Activated T-helper 17 cell treated with anti-CD3 and anti-CD28 coated beads, Interleukin-2, amount 50 U/mL, for 72 hours (primary cell): ENCODE data around the gene DGKD. TPM values are rescaled to one million over a fixed set of nuclear protein-coding genes. Genes with fewer than 3 reads are reported as not detected.
A peak's percentile ranks its signal among the peaks of the same experiment; 100 is the strongest.

ENCODE experiments used
- ATAC-seq: fragments of 150-1000 bp; cut with Tn5 transposase; replicated peaks from 2 replicates; pipeline ENCODE4 v1.10.0; 2021; ENCODE audit warnings: mild to moderate bottlenecking, moderate library complexity
- H3K27ac Mint-ChIP-seq: one replicate; pipeline ENCODE4 v1.8.0; 2022; ENCODE audit warnings: mixed read lengths
- H3K27me3 Mint-ChIP-seq: one replicate; pipeline ENCODE4 v1.8.0; 2022; ENCODE audit warnings: mixed read lengths
- H3K36me3 Mint-ChIP-seq: one replicate; pipeline ENCODE4 v1.8.0; 2022; ENCODE audit warnings: low read depth, mild to moderate bottlenecking, mixed read lengths
- H3K4me1 Mint-ChIP-seq: one replicate; pipeline ENCODE4 v1.8.0; 2022; ENCODE audit warnings: mixed read lengths
- H3K4me3 Mint-ChIP-seq: one replicate; pipeline ENCODE4 v1.8.0; 2022; ENCODE audit warnings: mild to moderate bottlenecking, mixed read lengths
- H3K9me3 Mint-ChIP-seq: one replicate; pipeline ENCODE4 v1.8.0; 2022; ENCODE audit warnings: mixed read lengths
- total RNA-seq, 2 donors: library from RNA; stranded (reverse); gene quantifications; one replicate each; pipeline ENCODE4 v1.2.3, GENCODE V29; 2022

DGKD gene
- total RNA-seq, 2 donors from 2014 or later: 34.6 to 59.6 TPM

DNA sequence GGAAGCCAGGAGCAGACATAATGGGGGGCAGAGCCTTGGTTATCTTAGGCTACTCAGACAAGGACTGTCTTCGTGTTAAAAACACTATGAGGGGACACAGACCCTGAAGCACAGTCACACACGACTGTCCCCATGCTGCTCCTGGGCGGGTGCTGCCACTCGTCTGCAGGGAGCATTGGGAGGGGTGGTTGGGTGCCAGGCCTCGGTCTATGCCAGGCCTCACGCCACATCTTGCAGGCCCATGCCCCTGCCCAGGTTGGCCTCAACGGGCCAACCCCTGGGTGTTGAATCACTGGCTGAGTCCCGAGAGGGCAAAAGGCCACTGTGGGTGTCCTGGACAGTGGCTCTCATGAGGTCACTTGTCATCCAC is 114.4 kb downstream of the DGKD start:
- Mint-ChIP-seq H3K27me3 (no peaks in the 10 kb centered on the region), H3K4me1 (no peaks in the 10 kb centered on the region), H3K27ac (no peak overlapping the region), H3K9me3 (no peaks in the 10 kb centered on the region), H3K4me3 (no peak overlapping the region), H3K36me3 (peaks cover 85% of the 10 kb centered on the region)
- no peak for ATAC-seq

DNA sequence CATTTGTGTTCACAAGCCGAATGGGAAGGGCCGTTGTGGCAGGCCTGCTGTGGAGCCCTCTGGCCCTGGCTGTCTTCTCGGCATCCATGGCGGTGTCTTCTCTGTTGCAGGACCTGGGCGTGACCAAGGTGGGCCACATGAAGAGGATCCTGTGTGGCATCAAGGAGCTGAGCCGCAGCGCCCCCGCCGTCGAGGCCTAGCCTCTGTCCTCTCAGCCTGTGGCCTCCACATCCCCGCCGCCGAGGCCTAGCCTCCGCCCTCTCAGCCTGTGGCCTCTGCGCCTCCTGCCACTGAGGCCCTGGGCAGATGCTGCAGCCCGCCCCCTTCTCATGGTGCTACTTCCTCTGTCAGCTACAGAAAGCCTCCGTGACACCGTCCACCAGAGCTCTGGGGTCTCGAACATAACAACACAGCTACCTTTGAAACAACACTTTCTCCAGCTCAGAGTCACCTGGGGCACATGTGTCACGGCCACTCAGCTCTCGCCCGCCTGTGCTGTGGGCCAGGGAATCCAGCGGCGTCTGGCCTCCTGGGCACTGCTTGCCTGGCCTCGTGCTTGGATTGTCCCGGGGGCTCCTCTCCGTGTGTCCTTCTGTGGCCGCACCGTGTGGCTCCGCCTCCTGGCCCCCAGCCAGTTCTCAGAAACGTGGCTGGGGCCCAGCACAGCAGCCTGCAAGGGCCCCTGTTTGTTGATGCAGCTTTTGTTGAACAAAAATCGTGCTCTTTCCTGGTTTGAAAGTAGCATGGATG is 115.1 kb downstream of the DGKD start:
- Mint-ChIP-seq H3K9me3 (no peaks in the 10 kb centered on the region), H3K27ac (peak overlapping the region; percentile 25), H3K4me1 (no peaks in the 10 kb centered on the region), H3K27me3 (no peaks in the 10 kb centered on the region), H3K4me3 (no peak overlapping the region), H3K36me3 (peaks cover 77% of the 10 kb centered on the region)
- no peak for ATAC-seq

DNA sequence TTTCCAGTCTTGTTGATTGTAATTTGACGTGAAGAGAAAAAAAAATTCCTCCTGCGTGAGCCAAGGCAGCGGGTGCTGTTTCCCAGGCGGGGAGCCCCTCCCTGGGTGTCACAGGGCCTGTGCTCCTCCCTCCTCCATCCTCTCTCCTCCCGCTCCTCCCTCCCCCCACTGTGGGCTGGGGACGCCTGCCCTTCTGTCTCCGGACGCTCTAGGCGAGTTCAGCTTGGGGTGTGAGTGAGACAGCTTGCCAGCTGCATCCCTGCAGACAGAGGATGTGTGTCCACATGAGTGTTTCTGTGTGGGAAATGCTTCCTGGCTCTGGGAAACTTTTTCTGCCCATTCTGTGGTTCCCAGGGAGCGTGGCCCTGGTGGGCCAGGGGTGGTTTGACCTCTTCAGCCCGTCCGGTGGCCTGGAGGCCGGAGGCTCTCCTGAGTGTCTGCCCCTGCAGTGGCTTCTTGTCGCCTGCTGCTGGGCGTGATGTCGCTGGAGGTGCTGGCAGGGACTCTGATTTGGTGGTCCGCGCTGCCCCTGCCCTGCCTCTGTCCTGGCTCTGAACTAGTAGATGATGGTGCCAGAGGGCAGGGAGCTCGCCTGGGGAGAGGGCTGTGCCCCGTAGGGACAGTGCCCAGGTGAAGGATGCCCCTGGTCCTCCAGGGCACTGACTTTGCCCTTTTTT is 115.9 kb downstream of the DGKD start:
- Mint-ChIP-seq H3K4me1 (no peaks in the 10 kb centered on the region), H3K27me3 (no peaks in the 10 kb centered on the region), H3K36me3 (peaks cover 71% of the 10 kb centered on the region), H3K27ac (peak overlapping the region; percentile 41), H3K9me3 (no peaks in the 10 kb centered on the region), H3K4me3 (no peak overlapping the region)
- ATAC-seq: no peak

DNA sequence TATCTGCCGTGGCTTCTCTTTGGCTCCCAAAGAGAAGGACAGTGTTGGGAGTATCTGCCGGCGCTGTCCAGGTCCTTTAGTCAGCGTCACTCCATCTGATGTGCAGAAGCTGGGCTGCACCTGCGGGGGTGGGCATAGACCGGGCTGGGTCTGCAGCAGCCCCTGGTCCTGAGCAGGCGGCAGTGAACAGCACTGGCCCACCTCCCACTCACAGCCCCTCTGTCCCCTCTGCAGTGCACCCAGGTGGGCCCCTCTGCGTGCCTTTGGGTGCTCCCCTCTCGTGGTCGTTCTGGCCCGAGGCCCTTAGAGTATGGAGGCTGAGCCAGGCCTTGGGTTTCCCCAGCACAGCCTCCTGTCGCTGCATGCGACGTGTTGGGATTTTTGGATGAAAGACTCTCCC is 116.5 kb downstream of the DGKD start:
- Mint-ChIP-seq H3K9me3 (no peaks in the 10 kb centered on the region), H3K4me1 (no peaks in the 10 kb centered on the region), H3K27ac (no peak overlapping the region), H3K27me3 (no peaks in the 10 kb centered on the region), H3K36me3 (peaks cover 66% of the 10 kb centered on the region), H3K4me3 (no peak overlapping the region)
- ATAC-seq: no peak

DNA sequence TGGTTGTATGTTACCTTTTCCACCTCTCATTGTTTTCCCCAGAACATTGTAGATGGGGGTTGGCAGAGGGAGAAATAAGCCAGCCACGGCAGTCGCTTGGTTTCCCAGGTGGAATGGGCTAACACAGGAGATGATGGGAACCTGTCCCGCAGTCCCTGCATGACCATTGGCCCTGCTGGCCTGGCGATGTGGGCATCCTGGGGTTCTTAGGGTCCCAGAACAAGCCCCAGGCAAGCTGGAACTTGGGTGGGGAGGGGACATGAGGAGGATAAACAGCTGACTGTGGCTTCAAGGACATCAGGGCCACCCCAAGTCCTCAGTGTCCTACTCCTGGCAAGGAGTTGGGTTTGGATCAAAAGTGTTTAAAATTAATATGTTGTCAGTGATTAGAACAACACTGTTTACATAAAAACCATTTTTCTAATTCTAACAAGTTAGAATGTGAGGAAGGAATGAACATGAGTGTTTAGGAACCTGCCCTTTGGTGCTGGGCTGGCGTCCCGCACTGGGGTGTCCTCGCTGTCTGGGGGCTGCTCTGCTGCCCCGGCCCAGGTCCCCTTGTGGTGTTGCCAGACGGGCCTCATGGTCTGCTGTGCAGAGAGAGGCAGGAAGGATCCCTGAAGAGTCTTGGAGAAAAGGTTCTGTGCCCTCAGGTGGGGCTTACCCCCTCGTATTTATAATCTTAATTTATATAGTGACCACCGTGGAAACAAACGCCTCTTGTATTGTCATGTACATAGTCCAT is 117.2 kb downstream of the DGKD start:
- H3K36me3 Mint-ChIP-seq: peaks cover 60% of the 10 kb centered on the region

DNA sequence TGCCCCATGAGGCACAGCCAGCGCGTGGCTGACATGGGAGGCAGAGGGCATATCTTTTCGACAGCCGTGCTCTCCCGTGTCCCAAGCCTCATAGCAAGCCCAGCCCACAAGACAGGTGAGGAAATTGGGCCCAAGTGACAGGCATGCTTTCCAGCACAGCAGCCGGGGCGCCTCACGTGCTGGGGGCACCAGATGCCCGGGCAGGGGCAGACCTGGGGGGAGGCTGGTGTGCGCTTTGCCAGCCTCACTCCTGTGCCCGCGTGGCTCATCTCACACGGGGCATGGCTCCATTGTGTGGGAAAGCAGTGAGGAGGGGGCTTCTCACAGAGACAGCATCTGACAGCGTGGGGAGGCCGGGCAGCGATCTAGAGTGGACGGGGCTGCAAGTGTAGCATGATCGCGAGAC is 119.1 kb downstream of the DGKD start:
- Mint-ChIP-seq H3K27ac (no peak overlapping the region), H3K4me1 (no peaks in the 10 kb centered on the region), H3K4me3 (no peak overlapping the region), H3K27me3 (no peaks in the 10 kb centered on the region), H3K9me3 (no peaks in the 10 kb centered on the region), H3K36me3 (peaks cover 41% of the 10 kb centered on the region)
- ATAC-seq: no peak

More for the DNA sequence above, 117.2 kb downstream of the DGKD start:
- no peaks in the 10 kb centered on the region for H3K27me3 Mint-ChIP-seq
- H3K9me3 Mint-ChIP-seq: no peaks in the 10 kb centered on the region
- H3K4me3 Mint-ChIP-seq: no peak overlapping the region
- ATAC-seq: no peak
- H3K4me1 Mint-ChIP-seq: no peaks in the 10 kb centered on the region
- H3K27ac Mint-ChIP-seq: peak overlapping the region; percentile 19

DNA sequence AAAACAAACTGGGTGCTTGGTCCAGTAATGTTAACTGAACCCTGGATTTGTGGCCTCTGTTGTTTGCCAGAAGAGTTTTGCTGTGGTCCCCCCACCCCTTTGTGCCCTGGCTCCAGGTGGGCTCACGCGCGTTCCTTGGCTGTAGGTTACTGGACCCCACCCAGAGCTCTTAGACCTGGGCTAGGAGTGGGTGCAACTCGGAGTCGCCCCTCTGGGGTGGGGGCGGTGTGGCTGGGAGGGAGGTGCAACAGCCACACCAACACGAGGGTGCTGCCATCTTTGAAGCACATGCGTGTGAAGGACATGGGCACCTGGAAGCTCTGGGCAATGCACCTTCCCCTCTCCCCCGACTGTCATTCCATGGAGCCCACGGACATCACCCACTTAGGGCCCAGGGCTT is 119.6 kb downstream of the DGKD start:
- Mint-ChIP-seq H3K4me3 (no peak overlapping the region), H3K9me3 (no peaks in the 10 kb centered on the region), H3K36me3 (peaks cover 36% of the 10 kb centered on the region), H3K27ac (no peak overlapping the region), H3K4me1 (no peaks in the 10 kb centered on the region), H3K27me3 (no peaks in the 10 kb centered on the region)
- ATAC-seq: no peak

DNA sequence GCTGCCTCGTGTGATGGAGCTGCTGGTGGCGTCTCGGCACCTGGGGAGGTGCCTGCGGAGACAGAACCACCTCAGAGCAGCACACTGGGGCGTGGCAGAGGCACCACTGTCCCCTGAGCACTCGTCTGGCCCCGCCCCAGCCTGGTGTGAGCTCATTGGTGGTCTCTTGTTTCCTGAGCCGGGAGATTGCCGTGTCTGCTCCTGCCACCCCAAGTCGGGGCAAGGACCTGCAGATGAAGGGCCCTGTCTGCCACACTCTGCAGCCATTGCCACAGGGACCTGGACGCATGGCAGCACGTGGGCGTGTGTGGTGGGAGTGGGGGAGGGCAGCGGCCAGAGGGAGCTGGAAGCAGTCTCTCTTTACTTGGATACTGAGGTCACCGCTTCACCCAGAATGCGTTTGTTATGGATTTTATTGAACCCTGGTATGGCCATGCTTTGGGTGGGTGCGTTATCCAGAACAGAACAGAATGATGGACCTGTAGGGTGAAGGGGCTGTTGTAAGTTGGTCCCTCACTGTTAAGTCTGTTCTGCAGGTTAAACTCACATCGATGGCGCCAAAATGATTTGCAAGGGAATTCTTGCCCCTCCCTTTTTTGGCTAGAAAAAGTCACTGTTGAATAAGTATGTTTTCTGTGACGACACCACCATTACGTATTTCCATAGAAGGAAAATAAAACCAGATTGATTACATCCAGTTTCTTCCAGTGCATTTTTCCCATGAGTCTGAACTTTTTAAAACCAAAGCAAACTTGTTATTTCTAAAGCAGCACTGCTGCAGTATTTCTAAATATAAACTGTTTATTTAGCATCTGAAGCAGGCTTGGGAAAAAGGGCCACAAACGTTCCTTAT is 120.2 kb downstream of the DGKD start:
- H3K4me1 Mint-ChIP-seq: no peaks in the 10 kb centered on the region
- no peak for ATAC-seq
- no peaks in the 10 kb centered on the region for H3K27me3 Mint-ChIP-seq
- no peak overlapping the region for H3K4me3 Mint-ChIP-seq
- no peak overlapping the region for H3K27ac Mint-ChIP-seq
- peaks cover 29% of the 10 kb centered on the region for H3K36me3 Mint-ChIP-seq
- H3K9me3 Mint-ChIP-seq: no peaks in the 10 kb centered on the region

DNA sequence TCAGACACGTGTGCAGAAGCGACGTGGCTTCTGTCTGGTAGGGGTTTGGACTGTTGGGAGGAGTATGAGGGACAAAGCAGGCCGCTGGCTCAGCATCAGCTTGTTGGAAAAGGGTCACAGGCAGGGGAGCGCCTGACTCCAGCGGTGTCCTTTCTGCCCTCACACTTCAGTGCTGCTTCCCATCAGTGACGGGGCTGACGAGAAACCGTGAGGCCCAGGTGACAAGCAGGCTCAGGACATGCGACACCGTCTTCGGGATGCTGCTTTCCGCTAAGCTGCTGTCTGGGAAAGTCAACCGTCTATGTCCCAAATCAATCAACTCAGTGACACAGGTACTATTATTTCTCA is 121.7 kb downstream of the DGKD start:
- ATAC-seq: no peak
- Mint-ChIP-seq H3K9me3 (no peaks in the 10 kb centered on the region), H3K27ac (no peak overlapping the region), H3K4me3 (no peak overlapping the region), H3K36me3 (peaks cover 15% of the 10 kb centered on the region), H3K27me3 (no peaks in the 10 kb centered on the region), H3K4me1 (no peaks in the 10 kb centered on the region)

DNA sequence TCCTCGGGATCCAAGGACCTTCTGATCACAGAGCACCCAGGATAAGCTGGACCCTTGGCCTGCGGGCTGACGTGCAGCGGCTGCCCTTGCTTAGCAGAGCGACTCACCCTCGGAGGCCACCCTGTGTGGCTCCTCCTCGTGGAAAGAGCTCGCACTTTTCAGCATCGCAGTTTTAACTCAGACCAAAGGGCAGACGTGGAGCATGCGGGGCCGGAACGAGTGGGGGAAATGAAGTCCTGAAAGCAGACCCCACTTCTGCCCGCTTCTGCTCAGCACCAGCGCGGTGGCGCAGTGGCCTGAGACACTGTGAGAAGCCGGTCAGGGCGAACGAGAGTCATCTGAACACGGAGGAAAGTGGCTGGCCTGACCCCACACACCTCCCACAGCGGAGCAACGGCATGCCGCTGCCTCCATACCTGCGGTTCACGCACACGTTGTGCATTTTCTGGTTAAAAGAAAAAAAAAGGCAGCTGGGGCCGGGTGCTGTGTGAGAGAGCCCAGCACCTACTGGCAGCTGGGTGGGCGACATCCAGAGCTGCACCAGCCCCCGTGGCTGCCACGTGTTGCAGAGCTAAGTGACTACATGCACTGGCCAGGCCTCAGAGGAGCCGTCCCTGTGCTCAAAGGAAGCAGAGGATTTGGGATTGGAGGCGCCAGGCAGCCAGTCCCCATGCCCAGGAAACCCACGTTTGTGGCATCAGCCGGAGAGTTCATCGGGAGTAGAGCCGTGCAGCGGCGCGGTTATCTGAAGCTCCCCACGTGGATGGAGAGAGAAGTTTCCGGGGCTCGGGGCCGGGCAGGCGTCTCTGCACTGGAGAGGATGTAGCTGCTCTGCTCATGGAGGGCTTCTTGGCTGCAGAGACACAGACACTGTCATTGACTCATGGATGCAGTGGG is 122.6 kb downstream of the DGKD start:
- H3K4me3 Mint-ChIP-seq: no peak overlapping the region
- H3K4me1 Mint-ChIP-seq: no peaks in the 10 kb centered on the region
- peaks cover 11% of the 10 kb centered on the region for H3K36me3 Mint-ChIP-seq
- no peak for ATAC-seq
- H3K27ac Mint-ChIP-seq: no peak overlapping the region
- no peaks in the 10 kb centered on the region for H3K9me3 Mint-ChIP-seq
- no peaks in the 10 kb centered on the region for H3K27me3 Mint-ChIP-seq

DNA sequence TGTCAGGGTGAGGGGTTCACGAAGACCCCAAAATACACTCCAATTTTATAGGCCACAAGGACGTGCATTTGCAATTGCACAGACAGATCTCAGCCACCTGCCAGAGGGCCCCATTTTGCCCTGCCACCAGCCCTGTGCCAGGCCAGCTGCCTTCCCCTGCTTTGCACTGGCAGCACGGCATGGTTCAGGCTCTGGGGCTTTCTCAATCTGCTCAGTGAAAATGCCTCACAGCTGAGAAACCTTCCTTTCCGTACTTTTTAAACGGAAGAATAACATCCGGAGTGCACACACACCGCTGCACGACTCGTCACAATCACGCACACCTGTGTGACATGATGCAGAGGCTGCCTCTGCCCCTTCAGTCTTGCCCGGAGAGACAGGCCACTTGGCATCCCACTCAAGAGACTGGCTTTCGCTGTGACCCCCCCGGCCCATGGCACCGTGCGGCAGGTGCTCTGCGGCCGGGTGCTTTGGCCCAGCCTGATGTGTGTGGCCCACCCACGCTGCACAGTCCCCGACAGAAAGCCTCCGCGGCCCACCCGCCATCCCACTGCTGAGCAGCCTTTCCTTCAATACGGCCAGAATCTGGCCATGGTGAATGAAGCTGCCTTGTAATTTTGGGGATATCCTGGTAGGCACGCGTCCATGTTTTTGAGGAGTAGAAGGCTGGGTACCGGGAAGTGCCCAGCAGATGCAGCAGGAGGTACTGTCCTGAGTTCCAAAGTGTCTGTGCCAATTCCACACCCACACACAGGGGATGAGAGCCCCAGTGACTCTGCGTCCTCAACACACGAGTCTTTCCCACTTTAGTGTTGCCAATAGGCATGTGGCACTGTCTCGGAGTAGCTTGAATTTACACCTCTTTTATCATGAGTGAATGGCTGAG is 123.5 kb downstream of the DGKD start:
- Mint-ChIP-seq H3K36me3 (peaks cover 4% of the 10 kb centered on the region), H3K27ac (no peak overlapping the region)

DNA sequence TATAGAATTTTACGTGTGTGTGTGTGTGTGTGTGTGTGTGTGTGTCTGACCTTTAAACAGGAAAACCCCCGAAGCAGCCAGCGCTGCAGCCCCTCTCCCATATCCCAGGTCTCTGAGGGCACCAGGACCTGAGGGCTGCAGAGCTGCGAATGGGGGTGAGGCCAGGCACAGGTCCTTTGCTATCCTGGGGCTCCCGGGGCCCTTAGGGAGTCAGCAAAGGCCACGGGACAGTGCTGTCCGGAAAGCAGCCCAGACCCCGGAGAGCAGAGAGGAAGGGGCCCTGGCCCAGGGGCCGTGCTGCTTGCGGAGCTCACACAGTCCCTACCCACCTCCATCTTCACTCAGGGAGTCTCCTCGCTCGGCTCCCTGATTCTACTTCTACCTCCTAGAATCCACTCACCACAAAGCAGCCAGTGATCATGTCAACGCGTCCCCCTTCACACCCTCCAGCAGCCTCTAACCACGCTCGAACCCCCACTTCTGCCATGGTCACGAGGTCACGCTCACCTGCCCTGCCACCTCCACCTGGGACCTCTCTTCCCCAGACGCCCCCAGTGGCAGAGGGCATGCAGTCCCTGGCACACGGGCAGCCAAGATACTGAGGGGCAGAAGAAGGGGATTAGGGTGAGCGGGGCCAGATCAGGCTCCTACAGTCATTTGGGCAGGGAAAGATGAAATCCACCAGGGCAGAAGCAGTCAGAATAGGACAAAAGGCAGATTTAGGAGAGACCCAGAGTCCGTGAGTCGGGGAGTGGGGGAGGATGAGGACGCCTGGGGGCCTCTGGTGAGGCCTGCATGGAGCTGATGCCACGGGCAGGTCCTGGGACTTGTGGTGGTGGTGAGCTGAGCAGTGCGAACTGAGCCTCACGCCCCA is 125.6 kb downstream of the DGKD start:
- no peaks in the 10 kb centered on the region for H3K9me3 Mint-ChIP-seq
- H3K27ac Mint-ChIP-seq: no peak overlapping the region
- H3K36me3 Mint-ChIP-seq: peaks cover 11% of the 10 kb centered on the region
- no peaks in the 10 kb centered on the region for H3K4me1 Mint-ChIP-seq
- no peak overlapping the region for H3K4me3 Mint-ChIP-seq
- no peak for ATAC-seq
- H3K27me3 Mint-ChIP-seq: no peaks in the 10 kb centered on the region

More for the DNA sequence above, 123.5 kb downstream of the DGKD start:
- Mint-ChIP-seq H3K27me3 (no peaks in the 10 kb centered on the region), H3K4me3 (no peak overlapping the region), H3K4me1 (no peaks in the 10 kb centered on the region), H3K9me3 (no peaks in the 10 kb centered on the region)
- ATAC-seq: no peak
